Vagina (tissue), 2 donors: ENCODE data around the gene TRIM6.

ENCODE experiments used
- POLR2A ChIP-seq, 2 donors: fragments of 450-650 bp; IDR thresholded peaks; one replicate each; pipeline ENCODE4 v1.6.1; 2017; ENCODE audit warnings: antibody characterized with exemption in 2 of 2, mild to moderate bottlenecking in 2 of 2, moderate library complexity in 2 of 2
- POLR2AphosphoS5 ChIP-seq, 2 donors: sonication (generic); formaldehyde crosslinking; IDR thresholded peaks; one replicate each; pipeline ENCODE4 v1.9.0; 2017; ENCODE audit warnings: antibody characterized with exemption in 2 of 2, mild to moderate bottlenecking in 2 of 2, low read depth in 1 of 2; ENCODE audit not compliant: insufficient read depth in 1 of 2
- TF ChIP-seq, protein P1 (sequence below), 3 experiments: fragments of 450-650 bp in 2 of 3; fragments of 200-600 bp in 1 of 3; sonication (generic) in 1 of 3; IDR thresholded peaks; one replicate each; pipeline ENCODE4 v1.5.1; 2017 to 2019; ENCODE audit warnings: antibody characterized with exemption in 3 of 3, mild to moderate bottlenecking in 2 of 3, moderate library complexity in 2 of 3

DNA sequence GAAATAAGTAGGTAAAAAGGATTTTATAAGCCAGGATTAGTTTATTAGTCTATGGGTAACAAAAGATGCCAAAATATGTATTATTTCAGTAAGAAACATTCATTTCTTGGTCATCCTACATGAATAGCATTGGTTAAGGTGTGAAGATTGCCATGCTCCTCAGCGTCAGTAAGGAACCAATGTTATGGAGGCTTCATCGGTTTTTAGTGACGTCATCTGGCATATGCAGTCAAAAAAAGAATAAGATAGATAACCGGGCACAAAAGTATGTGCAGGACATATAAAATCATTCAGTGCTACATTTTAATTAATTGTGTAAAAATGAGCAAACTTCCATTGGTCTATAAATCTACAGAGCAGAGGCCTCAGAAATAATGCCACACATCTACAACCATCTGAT lies 59.0 kb downstream of the TRIM6 start:
- TF ChIP-seq POLR2A (IDR thresholded peaks at IDR 0.05) (no peak), POLR2AphosphoS5 (IDR thresholded peaks at IDR 0.05; ENCODE audit: insufficient read depth in 1 of 2, low read depth in 1 of 2) (no peak)
- TF ChIP-seq, protein P1, sequence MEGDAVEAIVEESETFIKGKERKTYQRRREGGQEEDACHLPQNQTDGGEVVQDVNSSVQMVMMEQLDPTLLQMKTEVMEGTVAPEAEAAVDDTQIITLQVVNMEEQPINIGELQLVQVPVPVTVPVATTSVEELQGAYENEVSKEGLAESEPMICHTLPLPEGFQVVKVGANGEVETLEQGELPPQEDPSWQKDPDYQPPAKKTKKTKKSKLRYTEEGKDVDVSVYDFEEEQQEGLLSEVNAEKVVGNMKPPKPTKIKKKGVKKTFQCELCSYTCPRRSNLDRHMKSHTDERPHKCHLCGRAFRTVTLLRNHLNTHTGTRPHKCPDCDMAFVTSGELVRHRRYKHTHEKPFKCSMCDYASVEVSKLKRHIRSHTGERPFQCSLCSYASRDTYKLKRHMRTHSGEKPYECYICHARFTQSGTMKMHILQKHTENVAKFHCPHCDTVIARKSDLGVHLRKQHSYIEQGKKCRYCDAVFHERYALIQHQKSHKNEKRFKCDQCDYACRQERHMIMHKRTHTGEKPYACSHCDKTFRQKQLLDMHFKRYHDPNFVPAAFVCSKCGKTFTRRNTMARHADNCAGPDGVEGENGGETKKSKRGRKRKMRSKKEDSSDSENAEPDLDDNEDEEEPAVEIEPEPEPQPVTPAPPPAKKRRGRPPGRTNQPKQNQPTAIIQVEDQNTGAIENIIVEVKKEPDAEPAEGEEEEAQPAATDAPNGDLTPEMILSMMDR (IDR thresholded peaks at IDR 0.05) = no peak
